ENCODE results near the gene HNRNPR.
"Not testable (repeated sequence)": the region's sequence is repeated elsewhere in the genome, so short reads cannot be mapped to it uniquely, and the experiment has no call there.

The HNRNPR gene

DNA sequence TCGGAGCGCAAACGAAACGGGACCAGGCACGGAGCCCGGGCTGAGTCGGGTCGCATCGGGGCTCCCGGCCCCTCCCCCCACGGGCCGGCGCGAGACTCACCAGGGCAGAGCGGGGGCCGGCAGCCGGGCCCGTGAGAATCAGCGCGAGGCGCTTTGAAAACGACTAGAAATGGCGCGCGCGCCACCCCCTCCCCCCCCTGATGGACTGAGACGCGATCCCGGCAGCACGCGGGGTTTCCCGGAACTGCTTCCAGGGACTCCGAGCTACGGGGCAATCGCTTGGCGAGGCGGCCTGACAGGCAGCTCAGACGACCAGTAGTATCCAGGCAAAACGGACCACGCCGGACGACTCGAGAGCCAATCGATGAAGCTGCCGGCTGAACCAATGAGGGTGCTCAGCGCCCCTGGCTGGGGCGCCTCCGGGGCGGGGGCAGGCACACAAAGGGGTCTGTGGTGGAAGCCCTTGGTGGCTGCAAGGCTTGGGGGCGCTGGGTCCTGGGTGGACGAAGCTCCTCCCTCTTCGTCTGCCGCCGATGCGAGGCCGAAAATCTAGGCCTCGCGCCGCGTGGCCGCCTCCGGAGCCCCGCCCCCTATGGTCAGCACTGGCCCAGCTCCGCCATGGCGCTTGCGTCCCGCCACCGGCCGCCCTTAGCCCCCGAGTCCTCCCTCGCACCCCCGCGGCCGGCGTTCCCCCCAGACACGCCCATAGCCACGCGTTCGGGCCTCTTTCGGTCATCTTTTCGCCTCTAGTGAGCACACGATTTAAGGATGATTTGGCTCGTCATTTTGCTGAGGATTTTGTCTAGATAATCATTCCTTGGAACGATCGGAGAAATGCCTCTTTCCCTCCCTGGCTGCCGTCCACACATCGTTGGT lies at the start of gene HNRNPR:
Gene HNRNPR (minus strand): TSS at position 174 of the 876 bp plus-strand sequence. CDS start 3,276 bp downstream, outside the sequence.
- peak; percentile 100 for DNase-seq (ENCODE audit: low read depth)

DNA sequence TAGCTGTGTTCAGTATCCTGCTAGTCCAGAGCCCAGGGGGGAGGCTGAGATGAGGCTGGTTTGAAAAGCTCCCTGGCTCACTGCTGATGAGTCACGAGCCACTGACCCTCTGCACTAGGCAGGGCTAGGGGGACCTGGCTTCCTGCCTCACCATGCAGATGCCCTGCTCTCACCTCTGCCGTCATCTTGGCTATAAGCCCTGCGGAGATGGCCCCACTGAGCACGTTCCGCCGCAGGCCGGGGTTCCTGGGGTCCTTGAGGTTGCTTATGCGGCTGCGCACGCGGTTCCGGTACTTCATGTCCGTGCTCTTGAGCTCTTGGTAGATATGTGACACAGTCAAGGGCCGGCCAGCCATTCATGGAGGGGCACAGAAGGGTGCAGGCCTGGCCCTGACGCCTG lies 49.6 kb upstream of the HNRNPR start:
- DNase-seq (ENCODE audit: low read depth): peak; percentile 72

DNA sequence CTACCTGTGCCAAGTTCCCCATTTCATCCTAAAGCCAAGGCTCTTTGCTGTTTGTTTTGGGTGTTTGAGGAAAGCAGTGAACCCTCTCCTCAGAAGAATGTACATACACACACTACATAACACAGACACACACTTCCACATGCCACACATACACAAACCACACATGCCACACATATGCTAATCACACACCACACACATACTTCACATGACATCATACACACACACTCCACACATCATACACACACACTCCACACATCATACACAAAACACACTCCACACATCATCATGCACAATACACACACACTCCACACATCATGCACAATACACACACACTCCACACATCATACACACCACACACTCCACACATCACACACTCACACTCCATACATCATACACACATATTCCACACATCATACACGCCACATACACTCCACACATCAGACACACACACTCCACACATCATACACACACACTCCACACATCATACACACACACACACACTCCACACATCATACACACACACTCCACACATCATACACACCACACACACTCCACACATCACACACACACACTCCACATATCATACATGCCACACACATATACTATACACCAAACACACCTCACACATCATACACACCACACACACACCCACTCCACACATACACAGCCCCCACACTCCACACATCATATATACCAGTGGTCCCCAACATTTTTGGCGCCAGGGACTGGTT lies 48.2 kb upstream of the HNRNPR start:
- DNase-seq (ENCODE audit: low read depth): no peak

DNA sequence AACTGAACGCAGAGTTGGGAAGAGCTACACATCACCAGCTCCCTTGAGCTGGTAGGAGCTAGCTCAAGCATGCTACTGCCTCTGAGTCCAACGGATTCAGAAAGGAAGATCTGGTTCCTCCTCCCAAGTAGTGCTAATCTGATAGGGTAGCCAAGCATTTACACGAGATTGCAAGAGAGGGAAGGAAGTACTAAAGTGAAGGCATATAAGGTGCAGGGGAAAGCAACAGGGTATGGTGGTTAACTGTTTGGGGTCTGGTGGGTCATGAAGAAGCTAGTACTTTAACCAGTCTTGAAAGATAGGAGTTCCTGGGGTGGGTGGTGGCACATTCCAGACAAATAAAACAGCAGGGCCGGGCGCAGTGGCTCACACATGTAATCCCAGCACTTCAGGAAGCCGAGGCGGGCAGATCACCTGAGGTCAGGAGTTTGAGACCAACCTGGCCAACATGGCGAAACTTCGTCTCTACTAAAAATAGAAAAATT lies 45.8 kb upstream of the HNRNPR start:
- no peak for DNase-seq (ENCODE audit: low read depth)

DNA sequence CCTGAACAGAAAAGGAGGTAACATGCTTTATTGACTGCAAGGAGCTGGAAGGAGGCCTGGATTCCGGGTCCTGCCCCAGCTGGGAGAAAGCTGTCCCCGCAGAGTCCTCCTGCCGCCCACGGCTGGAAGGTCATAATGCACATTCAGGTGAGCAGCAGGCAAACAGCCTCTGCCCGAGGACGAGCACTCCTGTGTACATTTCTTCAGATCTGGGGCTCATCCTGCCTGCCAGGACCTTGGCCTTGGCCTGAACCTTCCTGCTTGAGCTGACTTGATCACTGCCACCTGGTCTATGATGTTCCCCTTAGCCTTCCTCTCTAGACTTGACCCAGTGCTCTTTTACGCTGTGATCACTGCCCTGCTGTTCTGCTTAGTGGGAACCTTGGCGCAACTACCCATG lies 43.4 kb upstream of the HNRNPR start:
- DNase-seq (ENCODE audit: low read depth): no peak

DNA sequence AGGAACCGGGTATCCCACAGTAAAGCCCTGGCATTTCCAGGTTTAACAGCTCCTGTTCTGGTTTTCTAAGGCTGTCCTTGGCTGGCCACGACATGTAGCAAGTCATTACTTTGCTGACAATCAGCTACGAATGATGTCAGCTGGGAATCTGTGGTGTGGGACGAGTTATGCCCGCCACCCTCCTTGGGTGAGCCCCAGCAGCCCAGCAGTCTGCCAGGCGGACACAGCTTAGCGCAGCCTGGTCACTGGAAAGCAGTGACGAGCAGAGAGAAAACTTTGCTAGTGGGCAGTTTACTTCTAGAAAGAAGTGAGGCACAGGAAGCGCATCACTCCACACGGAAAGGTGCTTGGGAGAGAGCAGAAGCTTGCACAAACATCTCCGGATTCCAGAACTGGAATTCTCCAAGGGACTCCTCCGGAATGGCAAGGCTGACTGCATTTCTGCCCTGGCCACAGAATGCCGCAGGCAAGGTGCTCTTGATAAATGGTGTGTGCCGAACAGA lies 41.1 kb upstream of the HNRNPR start:
- DNase-seq (ENCODE audit: low read depth): no peak

DNA sequence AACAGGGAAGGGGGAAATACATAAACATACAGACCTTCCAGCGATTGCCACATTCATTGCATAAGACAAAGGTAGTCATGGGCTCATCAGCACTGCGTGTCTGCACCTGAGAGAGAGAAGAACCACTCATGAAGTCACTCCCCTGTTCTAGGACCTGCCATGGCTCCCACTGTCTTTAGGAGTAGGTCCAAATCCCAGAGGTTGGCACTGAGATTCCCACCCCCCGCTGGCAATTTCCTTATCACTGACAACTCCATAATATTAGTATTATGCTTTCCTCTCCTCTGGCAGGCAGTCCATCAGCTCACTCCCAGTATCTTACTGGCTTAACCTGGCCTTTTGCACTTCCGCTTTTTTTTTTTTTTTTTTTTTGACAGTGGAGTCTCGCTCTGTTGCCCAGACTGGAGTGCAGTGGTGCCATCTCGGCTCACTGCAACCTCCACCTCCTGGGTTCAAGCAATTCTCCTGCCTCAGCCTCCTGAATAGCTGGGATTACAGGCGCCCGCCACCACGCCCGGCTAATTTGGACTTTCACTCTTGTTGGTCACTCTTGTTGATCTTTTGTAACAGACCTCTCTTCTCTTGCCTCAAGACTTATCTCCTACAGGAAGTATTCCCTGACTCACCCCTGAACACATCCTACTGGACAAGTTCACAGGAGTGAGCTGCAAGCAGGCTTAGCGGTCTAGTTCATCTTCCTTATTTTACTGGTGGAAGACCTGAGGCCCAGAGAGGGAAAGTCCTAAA lies 40.4 kb upstream of the HNRNPR start:
- DNase-seq (ENCODE audit: low read depth): peak; percentile 90

DNA sequence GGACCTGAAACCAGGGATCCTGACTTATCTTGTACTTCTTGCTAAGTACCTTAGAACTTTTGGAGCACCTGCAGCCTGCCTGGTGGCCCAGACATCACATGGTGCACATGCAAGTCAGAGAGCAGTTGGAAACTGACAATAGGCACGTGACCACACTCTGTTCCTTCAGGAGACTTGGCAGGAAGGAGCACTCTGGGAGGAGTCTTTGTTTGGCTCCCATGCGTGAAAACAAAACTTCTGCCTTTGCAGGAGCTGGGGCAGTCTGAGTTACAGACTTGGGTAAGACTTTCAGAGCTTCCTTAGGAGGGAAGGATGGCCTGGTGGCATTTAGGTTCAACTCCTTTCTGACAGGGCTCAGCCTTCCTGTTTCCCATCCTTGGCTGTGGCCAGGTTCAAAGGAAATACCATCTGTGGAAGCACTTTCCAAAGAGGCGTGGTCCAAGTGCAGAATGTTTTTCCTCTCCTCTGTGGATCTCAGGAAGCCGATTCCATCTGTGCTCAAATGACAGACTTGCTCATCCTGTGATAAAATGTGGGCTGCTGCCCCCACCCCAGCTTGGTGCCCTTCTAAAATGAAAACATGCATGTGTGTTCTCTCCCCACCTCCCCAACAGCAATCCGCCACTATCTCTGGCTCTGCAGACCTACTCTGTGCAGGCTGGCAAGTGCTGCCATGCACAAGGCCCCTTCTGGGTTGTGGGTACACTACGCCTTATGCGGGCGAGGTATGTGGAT lies 39.7 kb upstream of the HNRNPR start:
- no peak for DNase-seq (ENCODE audit: low read depth)

DNA sequence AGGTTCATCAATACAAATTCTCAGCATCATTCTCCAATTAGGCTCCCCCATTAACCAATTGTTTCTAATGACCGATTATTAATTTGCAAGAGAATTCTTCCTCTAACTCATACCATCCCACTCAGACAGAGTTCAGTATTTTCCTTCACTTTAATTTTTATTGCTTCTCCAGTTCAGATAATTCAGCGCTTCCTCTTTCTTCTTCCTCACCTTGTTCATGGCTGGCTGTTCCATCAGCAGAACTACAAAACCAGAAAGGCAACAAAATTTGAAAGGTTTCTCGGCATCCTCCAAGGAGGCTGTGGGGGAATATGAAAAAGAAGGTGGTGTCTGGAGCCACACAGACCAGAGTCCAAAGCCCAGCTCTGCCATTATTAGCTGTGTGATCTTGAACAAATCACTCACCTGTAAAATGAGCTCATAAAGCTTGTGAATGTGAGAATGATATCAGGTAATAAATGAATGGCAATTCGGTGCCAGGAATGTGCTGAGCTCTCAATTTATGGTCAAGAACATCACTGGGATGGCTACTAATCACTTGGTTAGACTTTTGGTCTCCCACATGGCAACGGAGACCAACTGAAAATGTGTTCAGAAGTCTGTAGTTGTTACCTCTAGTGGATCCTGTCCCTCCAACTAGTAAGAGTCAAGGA lies 37.3 kb upstream of the HNRNPR start:
- DNase-seq (ENCODE audit: low read depth): no peak

DNA sequence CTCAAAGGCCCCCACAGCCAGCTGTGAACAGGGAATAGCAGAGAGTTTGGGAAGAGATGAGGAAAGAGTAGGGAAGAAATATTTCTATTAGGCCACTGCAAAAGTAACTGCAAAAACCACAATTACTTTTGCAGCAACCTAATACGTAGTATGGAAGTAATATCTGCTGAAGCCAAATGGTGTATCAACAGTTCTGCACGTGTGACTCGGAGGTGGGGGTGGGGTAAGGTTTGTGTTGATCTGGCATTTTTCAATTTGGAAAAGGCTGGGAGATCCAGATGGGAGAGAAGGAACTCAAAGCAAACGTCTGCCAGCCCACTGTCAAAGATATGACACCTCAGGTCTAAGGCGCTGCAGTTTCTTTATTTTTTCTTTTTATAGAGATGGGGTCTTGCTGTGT lies 36.6 kb upstream of the HNRNPR start:
- DNase-seq (ENCODE audit: low read depth): no peak

DNA sequence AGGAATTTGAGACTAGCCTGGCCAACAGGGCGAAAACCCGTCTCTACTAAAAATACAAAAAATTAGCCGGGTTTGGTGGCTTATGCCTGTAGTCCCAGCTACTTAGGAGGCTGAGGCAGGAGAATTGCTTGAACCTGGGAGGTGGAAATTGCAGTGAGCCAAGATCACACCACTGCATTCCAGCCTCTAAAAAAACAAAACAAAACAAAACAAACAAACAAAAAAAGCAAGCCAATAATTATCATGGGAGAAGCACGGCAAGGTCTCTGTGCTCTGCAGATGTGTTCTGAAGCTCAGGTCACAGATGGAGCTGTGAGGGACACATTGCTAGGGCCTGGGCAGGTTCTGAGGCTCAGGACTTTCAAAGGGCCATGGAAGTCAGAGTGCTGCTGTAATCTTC lies 36.2 kb upstream of the HNRNPR start:
- not testable (repeated sequence) for DNase-seq (ENCODE audit: low read depth)

DNA sequence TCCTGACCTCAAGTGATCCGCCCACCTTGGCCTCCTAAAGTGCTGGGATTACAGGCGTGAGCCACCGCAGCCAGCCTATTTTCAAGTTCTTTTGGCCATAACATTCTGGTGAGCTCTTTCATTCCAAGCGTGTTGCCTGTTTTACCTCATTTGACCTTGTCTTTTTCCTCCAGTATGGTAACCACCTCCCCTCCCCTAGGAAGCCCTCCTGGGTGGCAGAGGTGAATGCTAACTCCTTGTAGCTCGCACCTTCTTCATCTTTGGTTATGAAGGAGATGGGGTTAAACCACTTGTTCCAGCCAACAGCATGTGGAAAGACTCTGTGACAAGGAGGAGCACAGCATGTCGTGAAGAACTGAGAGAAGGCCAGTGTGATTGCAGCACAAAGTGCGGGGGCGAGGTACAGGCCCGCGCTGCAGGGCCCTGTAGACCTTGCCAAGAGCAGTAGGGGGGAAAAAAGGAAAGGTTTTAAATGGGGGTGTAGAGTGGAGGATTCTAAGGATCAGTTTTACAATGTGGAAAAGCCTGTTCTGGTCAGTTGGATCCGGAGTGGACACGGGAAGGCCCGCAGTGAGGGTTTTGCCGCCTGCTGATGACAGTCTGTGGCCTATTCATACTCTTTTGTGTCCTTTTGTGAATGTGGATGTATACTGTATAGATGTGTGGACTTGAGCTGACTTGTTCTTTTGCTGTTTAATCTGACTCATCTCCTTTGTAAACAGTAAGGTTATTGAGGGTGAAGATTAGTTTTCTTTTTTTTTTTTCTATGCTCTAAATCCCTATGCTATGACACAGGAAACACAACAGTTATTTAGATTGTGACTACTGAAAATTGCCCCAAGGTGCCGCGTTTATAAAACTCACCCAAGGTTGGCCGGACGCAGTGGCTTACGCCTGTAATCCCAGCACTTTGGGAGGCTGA lies 33.1 kb upstream of the HNRNPR start:
- DNase-seq (ENCODE audit: low read depth): peak; percentile 89

DNA sequence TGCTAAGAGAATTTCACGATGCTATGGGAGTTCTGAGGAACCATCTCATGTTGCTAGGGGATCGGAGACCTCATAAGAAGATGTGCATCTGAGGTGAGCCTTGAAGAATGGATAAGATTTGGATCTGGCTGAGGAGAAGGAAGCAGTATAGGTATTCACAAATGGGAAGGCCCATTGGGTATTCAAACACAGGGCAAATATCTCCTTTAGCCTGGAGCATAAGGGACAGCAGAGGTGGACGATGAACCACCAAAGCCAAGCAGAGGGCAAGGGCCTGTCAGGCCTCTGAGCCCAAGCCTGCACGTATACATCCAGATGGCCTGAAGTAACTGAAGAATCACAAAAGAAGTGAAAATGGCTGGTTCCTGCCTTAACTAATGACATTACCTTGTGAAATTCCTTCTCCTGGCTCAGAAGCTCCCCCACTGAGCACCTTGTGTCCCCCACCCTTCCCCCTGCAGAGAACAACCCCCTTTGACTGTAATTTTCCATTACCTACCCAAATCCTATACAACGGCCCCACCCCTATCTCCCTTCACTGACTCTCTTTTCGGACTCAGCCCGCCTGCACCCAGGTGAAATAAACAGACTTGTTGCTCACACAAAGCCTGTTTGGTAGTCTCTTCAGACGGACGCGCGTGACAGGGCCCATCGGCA lies 30.1 kb upstream of the HNRNPR start:
- DNase-seq (ENCODE audit: low read depth): not testable (repeated sequence)

DNA sequence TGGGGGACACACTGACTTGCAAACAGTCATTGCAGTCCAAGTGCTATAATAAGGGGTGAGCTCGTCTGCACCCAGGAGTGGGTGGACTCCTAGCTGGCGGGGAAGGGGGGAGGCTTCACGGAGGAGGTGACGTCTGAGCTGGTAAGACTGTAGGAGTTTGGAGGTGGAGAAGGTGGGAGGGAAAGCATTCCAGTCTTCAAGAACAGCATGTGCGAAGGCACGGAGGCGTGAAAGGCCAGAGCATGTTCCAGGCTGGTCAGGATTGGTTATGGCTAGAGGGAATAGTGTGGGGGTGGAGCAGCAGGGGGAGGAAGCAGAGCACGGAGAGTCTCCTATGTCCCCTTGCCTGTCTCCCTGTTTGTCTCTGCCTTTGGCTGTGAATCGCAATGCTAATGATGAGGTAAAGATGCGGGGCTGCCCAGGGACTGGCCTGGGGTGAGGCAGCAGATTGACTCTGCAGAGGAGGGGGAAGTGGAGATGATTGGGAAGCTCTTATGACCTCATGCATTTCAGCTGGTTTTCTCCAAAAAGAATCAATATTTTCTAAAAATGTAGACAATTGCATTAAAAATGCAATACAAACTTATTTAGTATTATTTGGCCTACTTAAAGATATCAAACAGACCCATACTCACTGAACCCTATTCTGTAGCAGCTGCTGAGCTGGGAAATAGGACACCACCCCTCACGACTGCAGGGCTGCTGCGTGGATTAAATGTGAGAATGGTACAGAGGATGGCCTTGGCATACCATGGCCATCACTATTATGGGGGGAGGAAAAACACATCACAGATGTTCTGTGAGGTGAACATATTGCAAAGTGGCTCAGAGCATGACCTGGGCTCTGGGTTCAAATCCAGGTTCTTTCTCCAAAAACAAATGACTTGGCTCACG lies 28.1 kb upstream of the HNRNPR start:
- DNase-seq (ENCODE audit: low read depth): no peak

DNA sequence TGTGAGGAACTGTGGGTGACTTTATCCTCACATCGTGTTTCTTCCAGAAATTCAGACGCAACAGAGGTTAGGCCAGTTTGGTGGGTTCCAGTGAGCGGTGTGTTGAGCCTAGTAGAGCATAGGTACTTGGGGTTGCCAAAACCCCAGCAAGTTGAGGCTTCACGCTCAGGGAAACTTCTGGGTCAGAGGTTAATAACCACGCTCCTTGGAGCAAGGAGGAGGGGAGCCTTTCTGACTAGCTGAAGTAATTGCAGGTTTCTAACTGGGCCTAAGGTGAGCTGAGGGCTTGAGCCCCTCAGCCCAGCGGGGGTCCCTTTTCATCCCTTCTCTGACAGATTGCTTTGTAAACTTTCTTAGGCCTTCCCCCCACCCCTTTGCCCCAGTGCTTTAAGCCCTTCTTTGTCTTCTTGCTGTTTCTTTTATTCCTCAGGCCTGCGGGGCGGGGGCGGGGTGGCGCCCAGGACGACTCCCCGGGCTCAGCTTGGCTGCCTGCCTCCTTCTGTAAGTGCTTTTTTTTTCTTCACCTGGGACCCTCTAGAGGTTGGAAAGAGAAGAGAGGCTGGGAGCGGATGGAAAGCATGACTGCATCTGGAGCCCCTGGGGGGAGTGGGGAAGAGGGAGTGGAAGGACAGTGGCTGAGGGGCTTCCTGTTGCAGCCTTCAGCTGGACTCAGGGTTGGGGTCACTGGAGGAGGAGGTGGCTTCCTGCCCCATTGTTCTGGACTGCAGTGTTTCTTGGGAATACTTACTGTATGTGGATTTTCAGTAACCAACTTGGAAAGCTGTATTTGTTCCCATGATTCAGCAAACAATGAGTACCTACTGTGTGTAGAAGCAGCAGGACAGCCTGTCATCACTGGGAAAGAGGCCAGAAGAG lies 26.9 kb upstream of the HNRNPR start:
- no peak for DNase-seq (ENCODE audit: low read depth)

DNA sequence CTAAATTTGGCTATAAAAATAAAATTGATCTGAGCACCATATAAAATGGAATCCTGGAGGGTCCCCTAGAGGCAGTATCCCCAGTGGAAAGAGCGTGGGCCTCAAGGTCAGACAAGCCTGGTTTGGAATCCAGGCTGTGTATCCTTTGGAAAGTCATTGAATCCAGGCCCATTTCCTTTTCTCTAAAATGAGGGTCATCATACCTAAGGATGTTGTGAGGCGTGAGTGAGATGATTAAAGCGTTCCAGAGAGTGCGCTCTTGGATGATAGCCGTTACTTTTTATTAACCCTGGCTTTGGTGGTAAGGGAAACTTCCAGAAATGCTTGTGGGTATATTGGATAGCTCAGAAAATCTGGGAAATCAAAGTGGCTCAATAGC lies 26.2 kb upstream of the HNRNPR start:
- DNase-seq (ENCODE audit: low read depth): no peak

DNA sequence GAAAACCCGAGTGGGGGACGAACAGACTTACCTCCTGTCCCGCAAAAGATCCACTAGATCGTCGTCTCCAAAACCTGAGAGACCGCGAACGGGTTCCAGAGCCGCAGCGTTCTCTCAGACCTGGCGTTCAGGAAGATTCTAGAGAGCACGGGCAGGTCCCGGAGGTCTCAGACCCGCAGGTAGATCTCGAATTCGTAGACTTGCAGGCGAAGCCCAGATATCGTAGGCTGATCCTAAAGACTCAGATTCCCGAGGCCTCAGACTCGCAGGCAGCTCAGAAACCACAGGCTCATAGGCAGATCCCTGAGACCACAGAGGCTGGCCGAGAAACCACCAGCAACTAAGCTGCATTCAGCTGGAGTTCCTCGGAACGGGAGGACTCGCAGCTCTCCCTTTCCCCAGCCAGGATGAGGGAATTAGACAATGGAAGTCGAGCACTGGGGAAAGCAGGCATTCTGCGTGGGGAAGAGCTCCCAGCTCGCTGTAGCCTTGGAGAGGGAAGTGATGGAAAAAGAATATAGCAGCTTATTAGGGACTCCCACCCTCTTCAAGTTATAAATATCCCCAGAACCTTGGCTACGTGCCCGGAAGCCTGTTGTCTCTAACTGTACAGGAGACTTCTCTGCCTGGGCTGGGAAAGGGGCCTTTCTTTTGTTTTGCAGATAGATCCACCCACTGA lies 25.4 kb upstream of the HNRNPR start, which contains the start of gene ZNF436:
Gene ZNF436 (minus strand): TSS at position 502 of the 679 bp plus-strand sequence. CDS start 1,831 bp downstream, outside the sequence.
- DNase-seq (ENCODE audit: low read depth): peak; percentile 92

Data from iris pigment epithelial cell (primary cell).